ENCODE results near the gene WIPF3. TPM values are rescaled to one million over a fixed set of nuclear protein-coding genes. Genes with fewer than 3 reads are reported as not detected.

The WIPF3 gene
- total RNA-seq, 2 experiments from 2014 or later = not detected

GRCh38 chr7:29826904-29827303 is 20.6 kb downstream of the WIPF3 start:
- CTCF ChIA-PET = no interaction called here
- ATAC-seq (no peak), DNase-seq (no peak)
- Mint-ChIP-seq H3K27ac (no peak overlapping the region), H3K27me3 (peaks cover 5% of the 10 kb centered on the region), H3K4me1 (ENCODE audit: low read depth) (peaks cover 8% of the 10 kb centered on the region), H3K36me3 (ENCODE audit: low read depth) (no peaks in the 10 kb centered on the region), H3K4me3 (no peak overlapping the region), H3K9me3 (no peaks in the 10 kb centered on the region)
- intact Hi-C loops (cut with micrococcal nuclease) = no loop called here
- POLR2A ChIA-PET = interaction anchor here (0.6 kb wide), 1 partner anchor 9 kb away, joined by 3 read pairs; no protein-coding TSS in a partner anchor
- TF ChIP-seq CTCF (IDR thresholded peaks at IDR 0.05) = no peak

- POLR2A ChIA-PET = no interaction called here
- Mint-ChIP-seq H3K27ac (no peak overlapping the region), H3K36me3 (ENCODE audit: low read depth) (no peaks in the 10 kb centered on the region), H3K4me3 (no peak overlapping the region), H3K27me3 (no peaks in the 10 kb centered on the region), H3K9me3 (no peaks in the 10 kb centered on the region), H3K4me1 (ENCODE audit: low read depth) (no peaks in the 10 kb centered on the region)
- intact Hi-C loops (cut with micrococcal nuclease) = no loop called here
- ATAC-seq (no peak), DNase-seq (no peak)
- CTCF ChIA-PET = no interaction called here
- no peak for TF ChIP-seq CTCF (IDR thresholded peaks at IDR 0.05)
These were observed 25.4 kb downstream of the WIPF3 start for GRCh38 chr7:29831705-29832104.

- no peaks in the 10 kb centered on the region for H3K4me1 Mint-ChIP-seq (ENCODE audit: low read depth)
- no peak for TF ChIP-seq CTCF (IDR thresholded peaks at IDR 0.05)
- no peak overlapping the region for H3K27ac Mint-ChIP-seq
- ATAC-seq (no peak), DNase-seq (no peak)
- H3K9me3 Mint-ChIP-seq = no peaks in the 10 kb centered on the region
- no peak overlapping the region for H3K4me3 Mint-ChIP-seq
- POLR2A ChIA-PET = no interaction called here
- CTCF ChIA-PET = no interaction called here
- intact Hi-C loops (cut with micrococcal nuclease) = no loop called here
- peaks cover 2% of the 10 kb centered on the region for H3K27me3 Mint-ChIP-seq
- H3K36me3 Mint-ChIP-seq (ENCODE audit: low read depth) = no peaks in the 10 kb centered on the region
These were observed 27.6 kb downstream of the WIPF3 start for GRCh38 chr7:29833929-29834328.

- DNase-seq = no peak
- Mint-ChIP-seq H3K4me3 (no peak overlapping the region), H3K9me3 (no peaks in the 10 kb centered on the region), H3K27ac (no peak overlapping the region), H3K4me1 (ENCODE audit: low read depth) (no peaks in the 10 kb centered on the region), H3K27me3 (peaks cover 2% of the 10 kb centered on the region), H3K36me3 (ENCODE audit: low read depth) (no peaks in the 10 kb centered on the region)
- no peak for TF ChIP-seq CTCF (IDR thresholded peaks at IDR 0.05)
- ATAC-seq = no peak
- intact Hi-C loops (cut with micrococcal nuclease) = no loop called here
- ChIA-PET POLR2A (no interaction called here), CTCF (no interaction called here)
These were observed 29.4 kb downstream of the WIPF3 start for GRCh38 chr7:29835718-29836117.

- Mint-ChIP-seq H3K4me3 (no peak overlapping the region), H3K4me1 (ENCODE audit: low read depth) (no peaks in the 10 kb centered on the region), H3K36me3 (ENCODE audit: low read depth) (no peaks in the 10 kb centered on the region), H3K27ac (no peak overlapping the region), H3K9me3 (no peaks in the 10 kb centered on the region), H3K27me3 (peaks cover 2% of the 10 kb centered on the region)
- intact Hi-C loops (cut with micrococcal nuclease) = no loop called here
- DNase-seq = no peak
- ChIA-PET CTCF (interaction anchor here (0.6 kb wide), 1 partner anchor 67 kb away, joined by 3 read pairs; no protein-coding TSS in a partner anchor), POLR2A (no interaction called here)
- ATAC-seq = no peak
- no peak for TF ChIP-seq CTCF (IDR thresholded peaks at IDR 0.05)
These were observed 33.0 kb downstream of the WIPF3 start for GRCh38 chr7:29839302-29839701.
